ENCODE measurements around the gene LCMT1. TPM values are rescaled to one million over a fixed set of nuclear protein-coding genes. Genes with fewer than 3 reads are reported as not detected.
A peak's percentile ranks its signal among the peaks of the same experiment; 100 is the strongest.

The LCMT1 gene
- total RNA-seq, 1 donor from 2014 or later = 41.1 TPM

DNA sequence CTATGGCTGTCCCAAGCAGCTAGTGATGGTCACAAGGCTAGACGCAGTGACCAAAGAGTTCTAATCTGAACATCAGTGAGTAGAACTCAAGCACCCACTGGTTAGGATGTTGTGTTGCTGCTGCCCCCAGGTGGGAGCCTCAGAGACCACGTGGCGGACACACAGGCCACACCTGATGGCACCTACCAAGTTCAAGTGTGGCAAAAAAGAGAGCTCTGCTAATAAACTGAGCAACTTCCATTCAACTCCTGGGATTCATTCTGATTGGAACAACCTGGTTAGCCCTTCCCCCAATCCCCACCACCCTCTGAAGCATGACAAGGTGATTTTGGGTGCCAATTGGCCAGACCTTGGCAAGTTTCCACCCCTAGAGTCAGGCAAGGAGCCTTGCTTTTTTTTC is 3.5 kb upstream of the LCMT1 start:
- Histone ChIP-seq H3K4me1 (peaks cover 61% of the 10 kb centered on the region), H3K9me3 (replicated peaks) (no peaks in the 10 kb centered on the region)

GRCh38 chr16:25109643-25110042 is 1.9 kb upstream of the LCMT1 start:
- no peak for DNase-seq

More for the DNA sequence above, 3.5 kb upstream of the LCMT1 start:
- DNase-seq = no peak
- Histone ChIP-seq H3K4me3 (no peak overlapping the region), H3K27me3 (ENCODE audit: low read depth) (no peaks in the 10 kb centered on the region), H3K36me3 (no peaks in the 10 kb centered on the region), H3K27ac (replicated peaks) (peak overlapping the region; percentile 95)
- no peak for TF ChIP-seq CTCF (IDR thresholded peaks at IDR 0.05; ENCODE audit: borderline replicate concordance)
- intact Hi-C loops (cut with micrococcal nuclease) = no loop called here

GRCh38 chr16:25110387-25110947 is 1.1 kb upstream of the LCMT1 start:
- H3K27me3 ChIP-seq (ENCODE audit: low read depth) = no peaks in the 10 kb centered on the region
- no peak for TF ChIP-seq CTCF (IDR thresholded peaks at IDR 0.05; ENCODE audit: borderline replicate concordance)
- H3K27ac ChIP-seq (replicated peaks) = peak overlapping the region; percentile 93
- H3K9me3 ChIP-seq (replicated peaks) = no peaks in the 10 kb centered on the region
- peak overlapping the region; percentile 99 for H3K4me3 ChIP-seq
- DNase-seq = no peak
- H3K4me1 ChIP-seq = peaks cover 74% of the 10 kb centered on the region
- no peaks in the 10 kb centered on the region for H3K36me3 ChIP-seq
- intact Hi-C loops (cut with micrococcal nuclease) = no loop called here

More at GRCh38 chr16:25109643-25110042, 1.9 kb upstream of the LCMT1 start:
- Histone ChIP-seq H3K36me3 (no peaks in the 10 kb centered on the region), H3K4me3 (peak overlapping the region; percentile 99), H3K27ac (replicated peaks) (peak overlapping the region; percentile 93), H3K4me1 (peaks cover 74% of the 10 kb centered on the region), H3K27me3 (ENCODE audit: low read depth) (no peaks in the 10 kb centered on the region), H3K9me3 (replicated peaks) (no peaks in the 10 kb centered on the region)
- intact Hi-C loops (cut with micrococcal nuclease) = no loop called here
- TF ChIP-seq CTCF (IDR thresholded peaks at IDR 0.05; ENCODE audit: borderline replicate concordance) = no peak

DNA sequence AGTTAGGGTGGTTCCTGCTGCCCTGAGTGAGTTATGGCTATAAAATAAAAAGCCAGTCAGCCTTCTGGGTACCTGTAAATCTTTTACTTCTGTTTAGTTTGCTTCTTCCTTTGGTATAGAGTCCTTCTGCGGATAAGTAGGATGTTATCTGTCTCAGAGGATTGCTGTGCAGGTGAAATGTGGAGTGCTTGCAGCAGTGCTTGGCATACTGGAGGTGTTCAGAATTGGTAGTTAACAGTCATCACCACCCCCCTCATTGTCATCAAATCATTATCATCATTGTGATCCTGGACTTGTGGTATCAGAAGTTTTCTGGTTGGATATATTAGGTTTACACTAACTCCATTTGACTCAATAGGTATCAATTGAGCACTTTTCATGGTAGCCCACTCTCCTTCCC is 2.6 kb downstream of the LCMT1 start:
- Histone ChIP-seq H3K36me3 (peaks cover 7% of the 10 kb centered on the region), H3K9me3 (replicated peaks) (no peaks in the 10 kb centered on the region), H3K27me3 (ENCODE audit: low read depth) (no peaks in the 10 kb centered on the region), H3K4me3 (no peak overlapping the region), H3K4me1 (peaks cover 63% of the 10 kb centered on the region), H3K27ac (replicated peaks) (no peak overlapping the region)
- DNase-seq = no peak
- TF ChIP-seq CTCF (IDR thresholded peaks at IDR 0.05; ENCODE audit: borderline replicate concordance) = no peak
- intact Hi-C loops (cut with micrococcal nuclease) = no loop called here

- no peak for TF ChIP-seq CTCF (IDR thresholded peaks at IDR 0.05; ENCODE audit: borderline replicate concordance)
- Histone ChIP-seq H3K27me3 (ENCODE audit: low read depth) (no peaks in the 10 kb centered on the region), H3K9me3 (replicated peaks) (no peaks in the 10 kb centered on the region), H3K4me3 (no peak overlapping the region), H3K27ac (replicated peaks) (peak overlapping the region; percentile 15), H3K36me3 (peaks cover 7% of the 10 kb centered on the region), H3K4me1 (peaks cover 25% of the 10 kb centered on the region)
- intact Hi-C loops (cut with micrococcal nuclease) = no loop called here
- DNase-seq = no peak
Measured at GRCh38 chr16:25118851-25119578, 7.5 kb downstream of the LCMT1 start.
